A673 (cell line): ENCODE measurements around the gene COMT. TPM values are rescaled to one million over a fixed set of nuclear protein-coding genes. Genes with fewer than 3 reads are reported as not detected.

Source experiments
- BruUV-seq: library from RNA; stranded (reverse); fragments of 400-500 nt; replicated peaks from 2 replicates; lab custom pipeline; 2021; lab: Mats Ljungman, UMichigan
- CTCF ChIA-PET: fragments of 300-600 bp; sonication (Branson Sonifier 250); formaldehyde crosslinking; loops from one replicate; lab custom pipeline; 2022; ENCODE audit warnings: antibody characterized with exemption; lab: Charles Lee
- POLR2A ChIA-PET: fragments of 300-600 bp; sonication (Branson Sonifier 250); formaldehyde crosslinking; loops from one replicate; lab custom pipeline; 2022; ENCODE audit warnings: antibody characterized with exemption; ENCODE audit not compliant: low non-redundant PET; lab: Charles Lee
- DNase-seq: peaks from one replicate; pipeline ENCODE4 v3.0.0-alpha.2; 2015; ENCODE audit warnings: low spot score
- H3K27ac ChIP-seq: fragments of 200-600 bp; sonication (generic); 2 replicates; pipeline ENCODE4 v1.5.1; 2016; ENCODE audit warnings: mixed run types, low read depth, mild to moderate bottlenecking, mixed read lengths, antibody characterized with exemption, low read length; ENCODE audit not compliant: poor library complexity, severe bottlenecking
- H3K27me3 ChIP-seq: fragments of 200-600 bp; sonication (generic); replicated peaks from 2 replicates; pipeline ENCODE4 v1.6.1; 2017; ENCODE audit warnings: mixed run types, low read depth, mild to moderate bottlenecking, mixed read lengths, antibody characterized with exemption, low read length; ENCODE audit not compliant: insufficient read depth, poor library complexity
- H3K36me3 ChIP-seq: fragments of 200-600 bp; sonication (generic); 2 replicates; pipeline ENCODE4 v1.6.1; 2016; ENCODE audit warnings: mixed run types, mild to moderate bottlenecking, mixed read lengths, antibody characterized with exemption, low read length; ENCODE audit not compliant: insufficient read depth, poor library complexity, severe bottlenecking
- H3K4me1 ChIP-seq: fragments of 200-600 bp; sonication (generic); 2 replicates; pipeline ENCODE4 v1.6.1; 2017; ENCODE audit warnings: mixed run types, mild to moderate bottlenecking, mixed read lengths, antibody characterized with exemption, low read length; ENCODE audit not compliant: insufficient read depth, poor library complexity, severe bottlenecking
- H3K4me3 ChIP-seq: fragments of 200-600 bp; sonication (generic); 2 replicates; pipeline ENCODE4 v1.5.1; 2016; ENCODE audit warnings: low read depth, mixed run types, mild to moderate bottlenecking, mixed read lengths, low read length; ENCODE audit not compliant: poor library complexity, severe bottlenecking
- H3K9me3 ChIP-seq: fragments of 200-600 bp; sonication (generic); 2 replicates; pipeline ENCODE4 v1.6.1; 2016; ENCODE audit warnings: mixed run types, low read depth, mild to moderate bottlenecking, mixed read lengths, antibody characterized with exemption, low read length; ENCODE audit not compliant: poor library complexity, severe bottlenecking
- EZH2 ChIP-seq: fragments of 200-600 bp; sonication (generic); IDR thresholded peaks from 2 replicates; pipeline ENCODE4 v1.6.1; 2017; ENCODE audit warnings: borderline replicate concordance, low read depth, mild to moderate bottlenecking, mixed read lengths, antibody characterized with exemption, low read length; ENCODE audit not compliant: poor library complexity, severe bottlenecking
- intact Hi-C: fragments of 100-400 bp; cut with micrococcal nuclease; formaldehyde crosslinking; loops from one replicate; pipeline ENCODE4 v1.10.0; 2022; ENCODE audit not compliant: unreplicated experiment
- total RNA-seq: library from RNA; stranded (reverse); gene quantifications from 2 replicates; pipeline ENCODE4 v1.2.3, GENCODE V29; 2021
- TF ChIP-seq, protein P1 (sequence below): fragments of 300-800, 200-600 bp; sonication (generic); conservative IDR thresholded peaks from 2 replicates; pipeline ENCODE4 v1.5.1; 2017; ENCODE audit warnings: low read depth, mild to moderate bottlenecking, antibody characterized with exemption, low read length, moderate library complexity, mixed read lengths

Gene COMT
- total RNA-seq, 1 experiment from 2014 or later = 87.8 TPM

DNA sequence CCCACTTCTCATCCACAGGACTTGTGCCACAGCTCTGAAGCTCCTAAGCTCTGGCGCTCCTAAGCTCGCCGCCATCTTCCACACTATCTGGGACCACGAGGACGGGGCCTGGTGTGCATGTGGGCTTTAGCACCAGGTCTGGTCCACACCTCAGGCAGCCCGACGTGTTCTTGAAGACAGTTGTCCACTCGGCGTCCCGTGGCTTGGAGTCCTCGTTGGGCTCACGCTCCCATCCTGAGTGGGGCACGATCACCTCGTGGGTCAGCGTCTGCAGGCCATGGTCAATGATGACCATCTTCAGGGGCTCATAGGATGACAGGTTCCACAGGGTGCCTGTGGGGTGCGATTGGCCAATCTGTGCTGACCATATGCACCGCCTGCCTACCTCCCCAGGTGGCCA lies 37.2 kb downstream of the COMT start:
- POLR2A ChIA-PET = no interaction called here
- TF ChIP-seq, protein P1, sequence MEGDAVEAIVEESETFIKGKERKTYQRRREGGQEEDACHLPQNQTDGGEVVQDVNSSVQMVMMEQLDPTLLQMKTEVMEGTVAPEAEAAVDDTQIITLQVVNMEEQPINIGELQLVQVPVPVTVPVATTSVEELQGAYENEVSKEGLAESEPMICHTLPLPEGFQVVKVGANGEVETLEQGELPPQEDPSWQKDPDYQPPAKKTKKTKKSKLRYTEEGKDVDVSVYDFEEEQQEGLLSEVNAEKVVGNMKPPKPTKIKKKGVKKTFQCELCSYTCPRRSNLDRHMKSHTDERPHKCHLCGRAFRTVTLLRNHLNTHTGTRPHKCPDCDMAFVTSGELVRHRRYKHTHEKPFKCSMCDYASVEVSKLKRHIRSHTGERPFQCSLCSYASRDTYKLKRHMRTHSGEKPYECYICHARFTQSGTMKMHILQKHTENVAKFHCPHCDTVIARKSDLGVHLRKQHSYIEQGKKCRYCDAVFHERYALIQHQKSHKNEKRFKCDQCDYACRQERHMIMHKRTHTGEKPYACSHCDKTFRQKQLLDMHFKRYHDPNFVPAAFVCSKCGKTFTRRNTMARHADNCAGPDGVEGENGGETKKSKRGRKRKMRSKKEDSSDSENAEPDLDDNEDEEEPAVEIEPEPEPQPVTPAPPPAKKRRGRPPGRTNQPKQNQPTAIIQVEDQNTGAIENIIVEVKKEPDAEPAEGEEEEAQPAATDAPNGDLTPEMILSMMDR = no peak
- no peak for TF ChIP-seq EZH2

DNA sequence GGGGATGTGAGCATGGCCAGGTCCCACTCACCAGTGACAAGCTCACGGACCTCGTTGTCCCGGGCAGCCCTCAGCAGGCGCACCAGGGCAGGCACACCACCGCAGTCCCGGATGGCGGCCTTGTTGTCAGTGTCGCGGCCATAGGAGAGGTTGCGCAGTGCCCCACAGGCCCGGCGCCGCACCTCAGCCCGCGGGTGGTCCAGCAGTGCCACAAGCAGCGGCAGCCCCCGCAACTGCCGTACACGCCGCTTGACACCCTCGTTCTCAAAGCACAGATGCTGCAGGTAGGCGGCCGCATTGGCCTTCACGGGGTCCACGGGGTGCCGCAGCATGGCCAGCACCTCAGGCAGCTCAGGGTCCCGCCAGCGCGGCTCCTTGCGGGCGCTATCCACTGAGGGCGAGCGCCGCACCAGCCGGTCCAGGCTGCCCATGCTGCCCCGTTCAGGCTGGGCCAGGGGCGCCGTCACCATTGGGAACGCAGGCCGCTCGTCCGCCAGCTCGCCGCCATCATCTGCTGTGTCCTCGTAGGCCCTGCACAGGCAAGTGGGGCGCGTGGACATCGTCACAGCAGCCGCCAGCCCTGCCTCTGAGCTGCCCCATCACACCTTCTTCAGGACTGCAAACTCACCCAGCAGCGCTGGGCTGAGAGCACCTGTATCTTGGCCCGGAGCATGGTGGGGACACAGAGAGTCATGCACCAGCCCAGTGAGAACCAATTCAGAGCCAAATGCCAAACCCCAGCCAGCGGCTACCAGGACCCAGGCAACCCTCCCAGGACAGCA lies 38.3 kb downstream of the COMT start:
- CTCF ChIA-PET = no interaction called here
- H3K27ac ChIP-seq = no peak overlapping the region
- intact Hi-C loops = loop anchor here (10.0 kb wide), 2 partner anchors 105 to 315 kb away; partner anchors contain the start of gene DGCR8
- POLR2A ChIA-PET = no interaction called here
- H3K9me3 ChIP-seq = no peaks in the 10 kb centered on the region
- TF ChIP-seq, protein P1 = no peak
- TF ChIP-seq EZH2 = no peak
- H3K4me1 ChIP-seq = peaks cover 9% of the 10 kb centered on the region
- BruUV-seq = no TSS peak
- no peaks in the 10 kb centered on the region for H3K36me3 ChIP-seq
- H3K27me3 ChIP-seq = no peaks in the 10 kb centered on the region
- DNase-seq = no peak
- H3K4me3 ChIP-seq = no peak overlapping the region

More for the DNA sequence above, 37.2 kb downstream of the COMT start:
- peaks cover 16% of the 10 kb centered on the region for H3K4me1 ChIP-seq
- H3K27me3 ChIP-seq = no peaks in the 10 kb centered on the region
- intact Hi-C loops = loop anchor here (10.0 kb wide), 2 partner anchors 106 to 316 kb away; partner anchors contain the start of gene DGCR8
- BruUV-seq = no TSS peak
- no peak overlapping the region for H3K27ac ChIP-seq
- DNase-seq = no peak
- no peaks in the 10 kb centered on the region for H3K9me3 ChIP-seq
- no peak overlapping the region for H3K4me3 ChIP-seq
- CTCF ChIA-PET = no interaction called here
- H3K36me3 ChIP-seq = no peaks in the 10 kb centered on the region

DNA sequence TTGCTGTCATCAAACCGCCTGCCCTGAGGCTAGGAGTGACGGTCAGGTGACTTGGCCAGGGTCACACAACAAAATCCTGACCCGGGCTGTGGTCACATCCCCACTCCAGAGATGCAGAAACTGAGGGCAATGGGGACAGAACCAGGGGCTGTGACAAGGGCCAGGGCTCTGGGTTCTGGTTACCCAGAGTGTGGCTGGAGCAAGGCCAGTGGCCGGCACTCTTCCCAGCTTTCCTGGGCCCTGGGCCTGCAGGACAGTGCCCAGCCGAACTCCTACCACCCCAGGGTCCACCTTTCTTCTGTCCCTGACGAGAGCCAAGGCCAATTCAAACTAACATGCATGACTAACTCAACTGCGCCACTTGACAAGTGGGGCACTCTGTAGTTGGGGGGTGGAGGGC lies 39.2 kb downstream of the COMT start:
- no peaks in the 10 kb centered on the region for H3K9me3 ChIP-seq
- no peak overlapping the region for H3K4me3 ChIP-seq
- intact Hi-C loops = no loop called here
- H3K27ac ChIP-seq = no peak overlapping the region
- H3K27me3 ChIP-seq = no peaks in the 10 kb centered on the region
- peaks cover under 1% of the 10 kb centered on the region for H3K4me1 ChIP-seq
- no peaks in the 10 kb centered on the region for H3K36me3 ChIP-seq
- TF ChIP-seq, protein P1 = no peak
- no peak for TF ChIP-seq EZH2
- no peak for DNase-seq
- BruUV-seq = no TSS peak
- POLR2A ChIA-PET = no interaction called here
- CTCF ChIA-PET = no interaction called here
